Measurements from ENCODE around the gene GALNT2.

GALNT2 gene

GRCh38 chr1:230235876-230236275, 168.8 kb downstream of the GALNT2 start:
- no peak for DNase-seq (ENCODE audit: low read depth)

- DNase-seq (ENCODE audit: low read depth) = no peak
Measured at GRCh38 chr1:230236301-230237008, 169.4 kb downstream of the GALNT2 start.

GRCh38 chr1:230237009-230237370, 170.0 kb downstream of the GALNT2 start:
- DNase-seq (ENCODE audit: low read depth) = no peak

- no peak for DNase-seq (ENCODE audit: low read depth)
Measured at GRCh38 chr1:230237805-230238204, 170.8 kb downstream of the GALNT2 start.

GRCh38 chr1:230240446-230241086, 173.5 kb downstream of the GALNT2 start:
- no peak for DNase-seq (ENCODE audit: low read depth)

GRCh38 chr1:230242326-230242725, 175.3 kb downstream of the GALNT2 start:
- DNase-seq (ENCODE audit: low read depth) = no peak

GRCh38 chr1:230243146-230243545, 176.1 kb downstream of the GALNT2 start:
- no peak for DNase-seq (ENCODE audit: low read depth)

- DNase-seq (ENCODE audit: low read depth) = no peak
Measured at GRCh38 chr1:230243583-230244353, 176.7 kb downstream of the GALNT2 start.

GRCh38 chr1:230246551-230246950, 179.5 kb downstream of the GALNT2 start:
- no peak for DNase-seq (ENCODE audit: low read depth)

GRCh38 chr1:230248016-230248888, 181.2 kb downstream of the GALNT2 start:
- DNase-seq (ENCODE audit: low read depth) = no peak

GRCh38 chr1:230248889-230249270, 181.8 kb downstream of the GALNT2 start:
- no peak for DNase-seq (ENCODE audit: low read depth)

GRCh38 chr1:230249695-230250480, 182.8 kb downstream of the GALNT2 start:
- DNase-seq (ENCODE audit: low read depth) = no peak

- DNase-seq (ENCODE audit: low read depth) = no peak
Measured at GRCh38 chr1:230250666-230251065, 183.6 kb downstream of the GALNT2 start.

- DNase-seq (ENCODE audit: low read depth) = no peak
Measured at GRCh38 chr1:230251644-230252191, 184.7 kb downstream of the GALNT2 start.

GRCh38 chr1:230253150-230253549, 186.1 kb downstream of the GALNT2 start:
- no peak for DNase-seq (ENCODE audit: low read depth)

GRCh38 chr1:230254265-230254664, 187.2 kb downstream of the GALNT2 start:
- no peak for DNase-seq (ENCODE audit: low read depth)

- no peak for DNase-seq (ENCODE audit: low read depth)
Measured at GRCh38 chr1:230255116-230255515, 188.1 kb downstream of the GALNT2 start.

- DNase-seq (ENCODE audit: low read depth) = no peak
Measured at GRCh38 chr1:230255991-230256390, 189.0 kb downstream of the GALNT2 start.

- no peak for DNase-seq (ENCODE audit: low read depth)
Measured at GRCh38 chr1:230256896-230257295, 189.9 kb downstream of the GALNT2 start.

- no peak for DNase-seq (ENCODE audit: low read depth)
Measured at GRCh38 chr1:230259621-230260020, 192.6 kb downstream of the GALNT2 start.

- DNase-seq (ENCODE audit: low read depth) = no peak
Measured at GRCh38 chr1:230260831-230261230, 193.8 kb downstream of the GALNT2 start.

Data from CMK (cell line).